GM13977 (cell line): ENCODE results near the gene SMYD5.

Experiments used
- DNase-seq: peaks from one replicate; pipeline ENCODE4 v3.0.0; 2012; ENCODE audit warnings: low spot score
- in situ Hi-C: fragments of 300-500 bp; cut with MboI; formaldehyde crosslinking; loops from one replicate; pipeline ENCODE4 v1.12.0; 2022; ENCODE audit warnings: low sequenced_read_pairs, low pct_unique_long_range_greater_than_20kb, mixed read lengths, inconsistent platforms; ENCODE audit not compliant: unreplicated experiment
- TF ChIP-seq, protein P1 (sequence below): IDR thresholded peaks from 2 replicates; pipeline ENCODE4 v1.5.1; 2012; ENCODE audit warnings: mild to moderate bottlenecking, control low read depth; ENCODE audit not compliant: insufficient read depth; ENCODE audit errors: extremely low read depth, missing control alignments

The SMYD5 gene

DNA sequence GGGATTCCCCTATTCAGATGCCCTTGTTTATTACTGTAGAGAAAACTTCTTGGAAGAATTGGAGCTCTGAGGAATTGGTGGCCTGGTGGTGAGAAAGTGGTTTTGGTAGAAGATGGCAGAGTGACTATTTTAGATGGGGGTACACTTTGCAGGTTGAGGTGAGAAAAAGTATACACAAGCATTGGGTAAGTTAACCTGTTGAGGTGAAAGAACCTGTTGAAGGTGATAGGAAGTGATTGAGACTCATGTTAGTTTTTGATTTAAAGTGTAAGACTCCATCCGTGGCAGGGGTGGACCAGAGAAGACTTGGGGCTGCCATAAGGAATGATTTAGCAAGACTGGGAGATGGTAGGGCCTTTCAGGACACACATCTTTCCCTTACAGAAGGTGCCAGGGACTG, 23.1 kb downstream of the SMYD5 start:
- TF ChIP-seq, protein P1, sequence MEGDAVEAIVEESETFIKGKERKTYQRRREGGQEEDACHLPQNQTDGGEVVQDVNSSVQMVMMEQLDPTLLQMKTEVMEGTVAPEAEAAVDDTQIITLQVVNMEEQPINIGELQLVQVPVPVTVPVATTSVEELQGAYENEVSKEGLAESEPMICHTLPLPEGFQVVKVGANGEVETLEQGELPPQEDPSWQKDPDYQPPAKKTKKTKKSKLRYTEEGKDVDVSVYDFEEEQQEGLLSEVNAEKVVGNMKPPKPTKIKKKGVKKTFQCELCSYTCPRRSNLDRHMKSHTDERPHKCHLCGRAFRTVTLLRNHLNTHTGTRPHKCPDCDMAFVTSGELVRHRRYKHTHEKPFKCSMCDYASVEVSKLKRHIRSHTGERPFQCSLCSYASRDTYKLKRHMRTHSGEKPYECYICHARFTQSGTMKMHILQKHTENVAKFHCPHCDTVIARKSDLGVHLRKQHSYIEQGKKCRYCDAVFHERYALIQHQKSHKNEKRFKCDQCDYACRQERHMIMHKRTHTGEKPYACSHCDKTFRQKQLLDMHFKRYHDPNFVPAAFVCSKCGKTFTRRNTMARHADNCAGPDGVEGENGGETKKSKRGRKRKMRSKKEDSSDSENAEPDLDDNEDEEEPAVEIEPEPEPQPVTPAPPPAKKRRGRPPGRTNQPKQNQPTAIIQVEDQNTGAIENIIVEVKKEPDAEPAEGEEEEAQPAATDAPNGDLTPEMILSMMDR: no peak
- DNase-seq: no peak
- in situ Hi-C loops: no loop called here

DNA sequence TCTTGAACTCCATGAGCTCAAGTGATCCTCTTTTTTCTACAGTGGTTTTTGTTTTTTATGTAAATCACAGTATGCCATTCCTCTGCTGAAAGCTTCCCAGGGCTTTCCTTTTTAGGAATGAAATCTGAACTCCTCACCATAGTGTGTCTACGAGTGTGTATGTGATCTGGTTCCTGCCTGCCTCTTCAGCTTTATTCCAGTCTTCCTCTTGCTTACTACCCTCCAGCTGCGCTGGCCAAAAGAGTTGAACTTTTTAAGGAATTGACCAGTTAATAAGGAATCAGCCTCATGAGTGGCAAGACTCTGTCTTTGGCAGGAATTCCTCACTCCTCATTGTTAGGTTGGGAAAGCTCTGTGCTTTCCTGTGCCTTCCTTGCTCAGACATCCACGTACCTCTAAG, 24.1 kb downstream of the SMYD5 start:
- TF ChIP-seq, protein P1: no peak
- in situ Hi-C loops: no loop called here
- DNase-seq: no peak

DNA sequence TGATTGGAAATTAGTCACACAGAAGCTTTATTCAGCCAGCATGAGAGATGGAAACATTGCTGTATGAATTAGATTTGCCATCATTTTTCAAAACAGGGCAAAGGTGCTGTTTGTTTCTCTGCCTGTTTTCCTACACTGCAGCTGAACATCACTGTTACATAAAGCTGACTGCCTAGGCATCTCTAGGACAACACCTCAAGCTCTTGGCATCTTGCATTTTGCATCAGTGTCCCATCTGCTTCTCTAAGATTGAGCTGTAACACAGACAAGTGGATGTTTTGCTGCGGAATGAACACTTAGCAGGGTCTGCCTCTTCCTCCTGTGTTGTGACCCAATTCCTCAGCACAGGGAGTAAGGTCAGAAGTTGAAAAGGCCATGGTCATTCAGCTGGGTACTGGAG, 24.9 kb downstream of the SMYD5 start:
- no peak for DNase-seq
- in situ Hi-C loops: no loop called here
- TF ChIP-seq, protein P1: no peak

DNA sequence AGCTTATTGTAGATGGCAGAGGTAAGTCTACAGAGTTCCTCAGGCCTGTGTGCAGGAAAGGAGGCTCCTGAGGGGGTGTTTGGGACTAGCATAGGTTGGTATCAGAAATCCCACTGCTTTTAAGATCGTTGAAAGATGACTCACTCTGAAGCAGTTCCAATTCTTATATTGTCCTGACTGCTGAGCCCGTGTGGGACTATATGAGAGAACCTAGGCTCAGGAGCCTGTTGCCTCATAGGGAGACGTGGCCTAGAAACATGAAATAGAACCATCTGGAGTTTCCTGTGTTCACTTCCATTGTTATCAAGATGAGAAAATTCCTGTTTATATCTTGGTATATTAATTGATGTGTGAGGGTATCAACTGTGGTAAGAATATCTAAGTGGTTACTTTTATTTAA, 25.7 kb downstream of the SMYD5 start:
- TF ChIP-seq, protein P1: no peak
- in situ Hi-C loops: no loop called here
- DNase-seq: no peak

DNA sequence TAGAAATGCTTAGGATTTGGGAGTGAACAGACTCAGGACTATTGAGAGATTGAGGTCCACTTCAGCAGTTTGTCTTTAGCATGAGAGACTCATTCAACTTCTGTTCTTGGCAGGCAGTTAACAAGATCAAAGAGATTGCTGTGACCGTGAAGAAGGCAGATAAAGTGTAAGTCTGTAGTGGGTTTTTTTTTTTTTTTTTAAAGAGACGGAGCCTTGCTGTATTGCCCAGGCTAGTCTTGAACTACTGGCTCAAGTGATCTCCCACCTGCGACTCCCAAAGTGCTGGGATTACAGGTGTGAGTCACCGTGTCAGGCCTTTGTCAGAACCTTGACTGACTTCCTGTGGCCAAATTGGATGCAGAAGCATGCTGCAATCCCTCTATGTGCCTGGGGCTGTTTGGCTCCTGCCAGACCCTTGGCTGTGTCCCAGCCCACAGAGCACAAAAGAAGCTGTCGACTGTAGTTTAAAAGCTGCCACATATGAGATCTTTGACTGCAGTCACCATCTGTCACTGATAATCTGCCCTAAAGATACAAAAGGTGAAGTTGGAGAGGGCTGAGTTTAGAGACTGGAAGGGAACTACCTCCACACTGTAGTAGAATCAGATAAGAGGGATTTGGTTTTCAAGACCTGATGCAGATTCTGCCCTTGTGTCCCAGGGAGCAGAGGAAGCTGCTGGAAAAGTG, 30.0 kb downstream of the SMYD5 start:
- DNase-seq: no peak
- in situ Hi-C loops: no loop called here
- TF ChIP-seq, protein P1: no peak

DNA sequence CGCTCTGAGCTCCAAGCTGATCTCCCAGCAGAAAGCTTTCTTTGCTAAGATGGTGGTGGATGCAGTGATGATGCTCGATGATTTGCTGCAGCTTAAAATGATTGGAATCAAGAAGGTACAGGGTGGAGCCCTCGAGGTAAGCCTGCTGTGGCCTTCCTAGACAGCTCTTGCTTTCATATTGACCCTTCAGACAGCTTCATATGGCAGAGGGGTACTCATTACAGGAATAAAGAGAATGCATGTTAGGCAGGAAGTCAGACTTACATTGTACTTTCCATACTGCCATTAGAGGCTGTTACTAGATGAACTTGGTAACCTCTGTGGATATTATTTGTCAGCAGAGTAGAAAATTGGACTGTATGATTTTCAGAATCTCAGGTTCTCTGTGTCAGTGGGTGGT, 30.5 kb downstream of the SMYD5 start:
- in situ Hi-C loops: no loop called here
- TF ChIP-seq, protein P1: no peak
- DNase-seq: no peak
